H54 (cell line): ENCODE measurements around the gene SETSIP.
A peak's percentile ranks its signal among the peaks of the same experiment; 100 is the strongest.
"Not testable (repeated sequence)": the region's sequence is repeated elsewhere in the genome, so short reads cannot be mapped to it uniquely, and the experiment has no call there.

Experiments
- DNase-seq: peaks from one replicate; pipeline ENCODE4 v3.0.0; 2011; ENCODE audit warnings: low spot score, mixed read lengths; ENCODE audit not compliant: insufficient read length
- FAIRE-seq: peaks from 3 replicates; lab custom pipeline; 2011; peaks lifted over from hg19 to GRCh38; lab: Jason Lieb, UNC
- POLR2A ChIP-seq: IDR thresholded peaks from 2 replicates; pipeline ENCODE4 v1.6.1; 2011; ENCODE audit warnings: low read depth, mild to moderate bottlenecking, low read length

SETSIP gene

GRCh38 chr1:92080128-92080985 is 5.1 kb upstream of the SETSIP start, which contains the start of gene BTBD8:
Gene BTBD8, plus strand, starts transcription at chr1:92080345. Its CDS starts 227 bp downstream, at chr1:92080572.
- peak; percentile 11 for FAIRE-seq
- peak; percentile 74 for DNase-seq

GRCh38 chr1:92079441-92079840 is 4.2 kb upstream of the SETSIP start:
- FAIRE-seq (no peak), DNase-seq (no peak)
- no peak for TF ChIP-seq POLR2A

More at GRCh38 chr1:92080128-92080985, 5.1 kb upstream of the SETSIP start, which contains the start of gene BTBD8:
- peak; percentile 22; the same call in 1 of the 2 replicates for TF ChIP-seq POLR2A

GRCh38 chr1:92078077-92078476 is 2.9 kb upstream of the SETSIP start:
- DNase-seq, FAIRE-seq: not testable (repeated sequence)

- TF ChIP-seq POLR2A = no peak
- FAIRE-seq (no peak), DNase-seq (no peak)
These were observed 1.2 kb upstream of the SETSIP start for GRCh38 chr1:92076363-92076762.

DNA sequence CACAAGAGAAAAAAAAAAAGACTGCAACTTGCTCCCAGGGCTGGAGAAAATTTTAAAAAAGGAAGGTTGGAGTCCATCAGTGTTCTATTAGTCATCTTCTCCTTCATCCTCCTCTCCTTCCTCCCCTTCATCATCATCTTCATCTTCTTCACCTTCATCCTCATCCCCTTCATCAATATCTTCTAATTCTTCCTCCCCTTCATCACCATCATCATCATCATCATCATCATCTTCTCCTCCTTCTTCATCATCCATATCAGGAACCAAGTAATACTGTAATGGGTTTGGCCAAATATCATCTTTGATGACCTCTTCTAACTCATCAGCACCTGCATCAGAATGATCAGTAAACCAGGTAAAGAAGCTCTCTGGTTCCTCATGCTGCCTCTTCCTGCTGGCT is 765 bp downstream of the SETSIP start:
- FAIRE-seq, DNase-seq: not testable (repeated sequence)

DNA sequence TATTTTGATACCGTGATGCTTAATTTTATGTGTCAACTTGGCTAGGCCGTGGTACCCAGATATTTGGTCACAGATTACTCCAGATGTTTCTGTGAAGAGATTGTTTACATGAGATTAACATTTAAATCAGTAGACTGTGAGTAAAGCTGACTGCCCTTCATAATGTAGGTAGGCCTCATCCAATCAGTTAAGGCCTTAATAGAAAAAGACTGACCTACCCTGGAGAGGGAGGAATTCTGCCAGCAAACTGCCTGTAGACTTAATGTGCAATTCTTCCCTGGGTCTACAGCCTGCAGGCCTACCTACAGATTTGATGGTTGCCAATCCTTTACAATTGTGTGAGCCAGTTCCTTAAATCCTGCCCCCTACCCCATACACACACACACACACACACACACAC is 4.3 kb downstream of the SETSIP start:
- DNase-seq = no peak
- no peak for TF ChIP-seq POLR2A
- FAIRE-seq = no peak

DNA sequence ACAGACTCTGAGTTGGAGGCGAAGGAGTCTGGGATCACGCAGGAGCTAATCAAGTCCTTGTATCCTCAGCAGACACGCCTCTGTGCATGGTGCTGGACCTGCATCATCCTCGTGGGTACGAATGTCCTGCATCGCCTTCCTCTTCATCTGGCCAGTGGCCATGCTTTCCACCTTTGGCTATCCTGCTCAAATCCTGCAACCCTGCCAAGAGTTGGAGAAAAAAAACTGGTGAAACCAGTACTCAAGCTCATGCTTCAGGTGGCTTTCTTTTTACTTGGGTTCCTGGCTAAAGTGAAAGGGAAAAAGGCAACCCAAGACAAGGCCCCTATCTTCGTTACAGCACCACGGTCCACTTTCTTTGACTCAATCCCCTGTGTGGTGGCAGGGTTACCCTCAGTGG is 8.9 kb downstream of the SETSIP start:
- no peak for DNase-seq
- TF ChIP-seq POLR2A = no peak
- FAIRE-seq = no peak

DNA sequence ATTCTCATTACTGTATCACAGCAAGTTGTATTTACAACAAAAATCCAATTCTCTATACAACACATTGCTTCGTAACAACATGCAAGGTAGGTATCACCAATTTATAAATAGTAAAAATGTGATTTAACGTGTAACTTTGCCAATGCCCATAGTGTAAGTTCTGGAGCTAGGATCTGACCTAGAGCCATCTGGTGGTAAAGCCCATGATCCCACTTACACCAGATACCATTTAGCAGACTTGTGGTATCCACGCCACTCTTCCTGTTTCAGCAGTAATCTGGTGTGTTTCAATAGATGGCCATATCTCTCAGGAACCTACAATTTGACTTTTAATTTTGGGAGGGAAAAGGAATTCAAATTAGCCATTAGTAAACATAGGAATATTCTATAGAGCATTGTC is 10.2 kb downstream of the SETSIP start:
- FAIRE-seq = no peak
- no peak for DNase-seq
- no peak for TF ChIP-seq POLR2A

GRCh38 chr1:92051948-92052347 is 23.3 kb downstream of the SETSIP start:
- DNase-seq = no peak
- TF ChIP-seq POLR2A = no peak
- FAIRE-seq = no peak

- TF ChIP-seq POLR2A = no peak
- no peak for DNase-seq
- no peak for FAIRE-seq
These were observed 29.3 kb downstream of the SETSIP start for GRCh38 chr1:92045766-92046495.

DNA sequence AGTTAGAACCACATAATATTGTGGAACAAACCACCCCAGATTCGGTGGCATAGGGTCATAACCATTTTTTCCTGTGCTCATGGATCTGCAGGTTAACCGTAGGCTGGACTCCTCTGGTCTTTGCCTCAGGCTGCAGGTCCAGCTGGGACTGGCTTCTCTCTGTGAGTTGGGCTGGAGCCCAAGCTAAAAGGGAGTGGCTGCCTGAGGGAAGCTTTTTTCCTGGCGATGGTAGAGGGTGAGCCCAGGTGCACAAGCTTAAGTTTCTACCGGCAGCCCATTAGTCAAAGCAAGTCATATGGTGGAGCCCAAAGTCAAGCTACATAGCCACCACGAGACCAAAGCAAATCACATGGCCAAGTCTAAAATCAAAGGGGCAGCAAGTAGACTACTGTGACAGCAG is 31.6 kb downstream of the SETSIP start:
- TF ChIP-seq POLR2A = no peak
- FAIRE-seq (no peak), DNase-seq (no peak)

DNA sequence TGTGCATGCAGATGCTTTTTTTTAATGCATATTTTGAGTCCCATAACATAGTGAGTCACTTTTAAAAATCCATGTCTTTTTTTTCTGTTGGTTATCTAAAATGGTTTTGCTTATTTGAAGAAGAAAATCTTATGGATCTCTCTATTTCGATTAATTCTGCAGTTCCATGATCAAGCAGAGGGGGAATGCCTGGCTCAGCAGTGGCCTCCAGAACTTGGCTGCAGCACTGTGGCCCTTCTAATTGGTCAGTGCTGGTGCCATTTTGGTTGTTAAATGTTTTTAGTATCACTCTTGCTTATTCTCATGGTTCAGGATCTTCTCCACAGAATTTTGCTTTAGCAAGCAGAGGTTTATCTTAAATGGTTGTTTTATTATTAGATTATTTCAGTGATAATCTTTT is 34.2 kb downstream of the SETSIP start:
- no peak for TF ChIP-seq POLR2A
- no peak for DNase-seq
- no peak for FAIRE-seq

DNA sequence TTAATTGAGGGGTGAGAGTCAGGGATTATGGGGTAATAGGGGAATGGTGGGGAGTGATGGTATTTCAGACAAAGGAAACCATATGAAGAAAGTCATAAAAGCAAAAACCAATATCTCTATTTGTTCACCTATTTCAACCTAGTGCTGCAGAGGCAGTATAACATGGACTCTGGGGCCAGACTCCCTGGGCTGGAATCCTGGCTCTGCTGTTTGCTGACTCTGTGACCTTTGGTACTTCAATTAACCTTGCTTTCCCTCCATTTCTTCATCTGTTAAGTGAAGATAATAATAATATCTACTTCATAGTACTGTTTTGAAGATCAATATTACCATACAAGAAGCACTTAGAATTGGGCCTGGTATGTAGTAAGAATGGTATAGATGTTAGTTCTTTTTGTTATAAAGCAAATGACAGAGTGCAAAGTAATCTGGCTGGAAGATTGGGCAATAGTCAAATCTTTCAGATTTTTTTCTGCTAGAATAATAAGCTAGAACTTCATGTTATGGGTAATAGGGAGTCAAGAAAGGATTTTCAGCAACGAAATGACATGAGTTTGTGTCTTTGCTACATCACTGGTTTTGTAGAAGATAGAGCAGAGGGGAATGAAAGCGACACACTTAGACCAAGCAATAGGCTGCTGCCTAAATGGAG is 36.4 kb downstream of the SETSIP start:
- TF ChIP-seq POLR2A = no peak
- no peak for FAIRE-seq

GRCh38 chr1:92037400-92037799 is 37.8 kb downstream of the SETSIP start:
- no peak for DNase-seq
- FAIRE-seq = no peak

More for the DNA sequence above, 36.4 kb downstream of the SETSIP start:
- no peak for DNase-seq

More at GRCh38 chr1:92037400-92037799, 37.8 kb downstream of the SETSIP start:
- no peak for TF ChIP-seq POLR2A
